SK-N-SH treated with all-trans-retinoic acid at 6 μM for 48 hours (cell line): ENCODE data around the gene TRPM2.

Experiments
- ARNTL ChIP-seq: fragments of 450-650 bp; formaldehyde crosslinking; IDR thresholded peaks from 2 replicates; pipeline ENCODE4 v1.5.0; 2020; ENCODE audit warnings: low read depth, mild to moderate bottlenecking, moderate library complexity, borderline replicate concordance
- BACH2 ChIP-seq: fragments of 250-450 bp; sonication (Bioruptor Pico); IDR thresholded peaks from 2 replicates; pipeline ENCODE4 v1.9.0; 2021; ENCODE audit warnings: mild to moderate bottlenecking, borderline replicate concordance
- ESRRG ChIP-seq: fragments of 250-450 bp; sonication (Bioruptor Pico); IDR thresholded peaks from 2 replicates; pipeline ENCODE4 v1.6.1; 2021; ENCODE audit warnings: mild to moderate bottlenecking
- PATZ1 ChIP-seq: fragments of 250-450 bp; sonication (Bioruptor Pico); IDR thresholded peaks from 2 replicates; pipeline ENCODE4 v1.8.0; 2020; ENCODE audit warnings: mild to moderate bottlenecking, moderate library complexity, borderline replicate concordance
- SNAI2 ChIP-seq: fragments of 250-450 bp; sonication (Bioruptor Pico); IDR thresholded peaks from 2 replicates; pipeline ENCODE4 v1.5.0; 2020; ENCODE audit warnings: mild to moderate bottlenecking, moderate library complexity
- TCF4 ChIP-seq: fragments of 250-450 bp; sonication (Bioruptor Pico); IDR thresholded peaks from 2 replicates; pipeline ENCODE4 v1.8.0; 2021; ENCODE audit warnings: mild to moderate bottlenecking, moderate library complexity, borderline replicate concordance
- ZFP3 ChIP-seq: fragments of 250-450 bp; sonication (Bioruptor Pico); IDR thresholded peaks from 2 replicates; pipeline ENCODE4 v1.5.0; 2020; ENCODE audit warnings: mild to moderate bottlenecking, moderate library complexity
- ZFP30 ChIP-seq: fragments of 450-650 bp; formaldehyde crosslinking; IDR thresholded peaks from 2 replicates; pipeline ENCODE4 v1.5.0; 2022; ENCODE audit warnings: mild to moderate bottlenecking, moderate library complexity
- ZNF565 ChIP-seq: fragments of 450-650 bp; formaldehyde crosslinking; conservative IDR thresholded peaks from 2 replicates; pipeline ENCODE4 v1.5.0; 2020; ENCODE audit warnings: low read depth, mild to moderate bottlenecking, moderate library complexity

- TF ChIP-seq ESRRG (no peak), TCF4 (no peak), ZFP30 (CRISPR knock-in tag) (no peak), ZFP3 (CRISPR knock-in tag) (no peak), SNAI2 (CRISPR knock-in tag) (no peak), PATZ1 (CRISPR knock-in tag) (no peak), ZNF565 (no peak), BACH2 (CRISPR knock-in tag) (no peak), ARNTL (CRISPR knock-in tag) (no peak)
These were observed 45.9 kb downstream of the TRPM2 start for GRCh38 chr21:44399151-44399954.
